Measurements from ENCODE around the gene TTC28. TPM values are rescaled to one million over a fixed set of nuclear protein-coding genes. Genes with fewer than 3 reads are reported as not detected.

TTC28 gene
- total RNA-seq, 1 donor from 2014 or later, result 16.4 TPM

DNA sequence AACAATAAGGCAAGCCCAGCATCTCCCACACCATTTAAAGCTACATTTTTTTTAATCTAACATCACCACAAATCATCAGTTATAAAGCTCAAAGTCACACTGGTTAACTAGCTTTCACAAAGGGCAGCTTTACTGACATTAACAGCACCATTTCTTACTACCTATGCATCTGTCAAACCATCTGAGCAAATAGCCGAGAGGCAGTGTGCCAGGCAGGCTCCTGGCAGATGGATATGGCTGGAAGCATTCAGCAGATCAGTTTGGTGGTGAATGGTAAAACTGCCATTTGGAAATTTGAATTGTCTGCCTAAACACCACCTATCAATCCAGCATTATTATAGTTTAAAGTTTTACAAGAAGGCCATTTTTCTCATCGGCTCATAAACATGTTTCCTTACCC is 131.2 kb downstream of the TTC28 start:
- H3K27ac ChIP-seq (replicated peaks), result no peak overlapping the region
- intact Hi-C loops (cut with micrococcal nuclease), result no loop called here
- H3K4me3 ChIP-seq, result no peak overlapping the region
- peaks cover 6% of the 10 kb centered on the region for H3K4me1 ChIP-seq
- H3K36me3 ChIP-seq, result no peaks in the 10 kb centered on the region
- H3K9me3 ChIP-seq (replicated peaks), result peaks cover under 1% of the 10 kb centered on the region
- no peaks in the 10 kb centered on the region for H3K27me3 ChIP-seq (ENCODE audit: low read depth)
- no peak for TF ChIP-seq CTCF (IDR thresholded peaks at IDR 0.05; ENCODE audit: borderline replicate concordance)
- no peak for DNase-seq

DNA sequence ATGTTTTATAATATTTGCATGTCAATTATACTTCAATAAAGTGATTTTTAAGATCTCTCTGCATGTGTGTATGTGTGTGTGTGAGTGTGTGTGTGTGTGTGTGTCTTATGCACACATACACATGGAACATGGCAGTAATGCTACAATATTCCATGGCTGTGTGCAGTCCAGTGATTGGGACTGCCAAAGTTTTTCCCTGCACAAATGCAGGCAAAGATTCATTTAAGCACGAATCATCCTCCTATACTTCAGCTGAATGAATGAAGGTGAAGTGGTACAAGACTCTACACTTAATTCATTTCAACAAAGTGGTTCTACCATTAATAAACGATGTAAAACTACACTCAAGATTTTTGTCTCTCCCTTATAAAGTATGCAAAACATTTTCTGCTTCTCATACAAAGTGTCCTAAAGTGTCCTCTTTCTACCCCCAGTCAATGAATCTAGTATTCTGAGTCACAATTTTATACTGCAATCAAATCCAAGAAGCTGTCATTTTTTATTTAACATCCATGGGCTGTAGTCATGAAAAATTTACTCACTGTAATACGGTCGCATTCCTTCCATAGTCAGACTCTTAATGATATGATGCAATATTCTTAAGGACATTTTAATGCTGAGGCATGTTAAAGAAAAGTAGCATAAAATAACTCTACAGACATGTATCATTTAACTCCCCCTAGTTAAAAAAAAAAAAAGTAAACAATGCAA is 132.4 kb downstream of the TTC28 start:
- DNase-seq, result no peak
- Histone ChIP-seq H3K27me3 (ENCODE audit: low read depth) (no peaks in the 10 kb centered on the region), H3K27ac (replicated peaks) (no peak overlapping the region), H3K4me1 (peaks cover 6% of the 10 kb centered on the region), H3K4me3 (no peak overlapping the region), H3K9me3 (replicated peaks) (peaks cover 12% of the 10 kb centered on the region), H3K36me3 (no peaks in the 10 kb centered on the region)
- intact Hi-C loops (cut with micrococcal nuclease), result no loop called here
- no peak for TF ChIP-seq CTCF (IDR thresholded peaks at IDR 0.05; ENCODE audit: borderline replicate concordance)

DNA sequence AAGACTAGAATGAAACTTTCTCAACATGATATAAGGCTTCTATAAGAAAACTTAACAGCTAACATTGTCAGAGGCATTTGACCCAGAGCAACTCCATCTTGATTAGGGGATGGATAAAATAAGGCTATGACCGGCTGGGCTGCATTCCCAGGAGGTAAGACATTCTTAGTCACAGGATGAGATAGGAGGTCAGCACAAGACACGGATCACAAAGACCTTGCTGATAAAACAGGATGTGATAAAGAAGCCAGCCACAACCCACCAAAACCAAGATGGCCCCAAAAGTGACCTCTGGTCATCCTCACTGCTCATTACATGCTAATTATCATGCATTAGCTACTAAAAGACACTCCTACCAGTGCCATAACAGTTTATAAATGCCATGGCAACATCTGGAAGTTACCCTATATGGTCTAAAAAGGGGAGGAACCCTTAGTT is 135.2 kb downstream of the TTC28 start:
- no peak for TF ChIP-seq CTCF (IDR thresholded peaks at IDR 0.05; ENCODE audit: borderline replicate concordance)
- DNase-seq, result no peak
- Histone ChIP-seq H3K9me3 (replicated peaks) (peaks cover 15% of the 10 kb centered on the region), H3K36me3 (no peaks in the 10 kb centered on the region), H3K4me1 (peaks cover 6% of the 10 kb centered on the region), H3K27me3 (ENCODE audit: low read depth) (no peaks in the 10 kb centered on the region), H3K4me3 (no peak overlapping the region), H3K27ac (replicated peaks) (no peak overlapping the region)
- intact Hi-C loops (cut with micrococcal nuclease), result no loop called here

GRCh38 chr22:28542980-28543621 is 136.5 kb downstream of the TTC28 start:
- Histone ChIP-seq H3K27me3 (ENCODE audit: low read depth) (no peaks in the 10 kb centered on the region), H3K27ac (replicated peaks) (no peak overlapping the region), H3K36me3 (no peaks in the 10 kb centered on the region), H3K4me3 (no peak overlapping the region), H3K4me1 (peaks cover 6% of the 10 kb centered on the region), H3K9me3 (replicated peaks) (peaks cover 15% of the 10 kb centered on the region)
- intact Hi-C loops (cut with micrococcal nuclease), result no loop called here
- no peak for TF ChIP-seq CTCF (IDR thresholded peaks at IDR 0.05; ENCODE audit: borderline replicate concordance)
- no peak for DNase-seq

- H3K9me3 ChIP-seq (replicated peaks), result peaks cover 15% of the 10 kb centered on the region
- H3K27me3 ChIP-seq (ENCODE audit: low read depth), result no peaks in the 10 kb centered on the region
- no peak overlapping the region for H3K27ac ChIP-seq (replicated peaks)
- no peaks in the 10 kb centered on the region for H3K36me3 ChIP-seq
- intact Hi-C loops (cut with micrococcal nuclease), result no loop called here
- peaks cover 6% of the 10 kb centered on the region for H3K4me1 ChIP-seq
- no peak for DNase-seq
- no peak overlapping the region for H3K4me3 ChIP-seq
- TF ChIP-seq CTCF (IDR thresholded peaks at IDR 0.05; ENCODE audit: borderline replicate concordance), result no peak
Measured at GRCh38 chr22:28541137-28541536, 138.5 kb downstream of the TTC28 start.

Data from left ventricle myocardium inferior (tissue), 1 donor.